Measurements from ENCODE around the gene NOX3.

The NOX3 gene

GRCh38 chr6:155408981-155409380, 46.7 kb downstream of the NOX3 start:
- no peak for TF ChIP-seq EZH2phosphoT487 (IDR thresholded peaks at IDR 0.05; ENCODE audit: low read length)
- no peak for TF ChIP-seq CTCF (IDR thresholded peaks at IDR 0.05; ENCODE audit: low read length)
- no peak for TF ChIP-seq EZH2 (optimal IDR thresholded peaks at IDR 0.05; ENCODE audit: low read depth, low read length)
- Histone ChIP-seq H3K36me3 (replicated peaks; ENCODE audit: insufficient read depth, low read length) (no peaks in the 10 kb centered on the region), H3K9me3 (replicated peaks; ENCODE audit: insufficient read depth, low read length) (no peaks in the 10 kb centered on the region), H3K4me1 (ENCODE audit: low read length) (no peaks in the 10 kb centered on the region), H3K4me2 (ENCODE audit: low read depth, low read length) (no peak overlapping the region), H3K9ac (ENCODE audit: low read length) (no peak overlapping the region), H3F3A (ENCODE audit: insufficient read depth, low read length) (no peaks in the 10 kb centered on the region), H4K20me1 (ENCODE audit: insufficient read depth, low read length) (no peaks in the 10 kb centered on the region), H3K9me2 (replicated peaks; ENCODE audit: insufficient read depth, low read length) (no peaks in the 10 kb centered on the region), H3K27me3 (replicated peaks; ENCODE audit: insufficient read depth, low read length) (no peaks in the 10 kb centered on the region), H3K4me3 (ENCODE audit: low read length) (no peak overlapping the region), H3K27ac (ENCODE audit: low read length) (no peak overlapping the region), H2AFZ (ENCODE audit: low read length) (no peak overlapping the region), H3K79me2 (ENCODE audit: low read length) (no peaks in the 10 kb centered on the region)
- DNase-seq = no peak

GRCh38 chr6:155408231-155408630, 47.4 kb downstream of the NOX3 start:
- no peak for TF ChIP-seq CTCF (IDR thresholded peaks at IDR 0.05; ENCODE audit: low read length)
- Histone ChIP-seq H3K79me2 (ENCODE audit: low read length) (no peaks in the 10 kb centered on the region), H3K4me3 (ENCODE audit: low read length) (no peak overlapping the region), H4K20me1 (ENCODE audit: insufficient read depth, low read length) (no peaks in the 10 kb centered on the region), H3K27ac (ENCODE audit: low read length) (no peak overlapping the region), H2AFZ (ENCODE audit: low read length) (no peak overlapping the region), H3K9me3 (replicated peaks; ENCODE audit: insufficient read depth, low read length) (no peaks in the 10 kb centered on the region), H3K4me1 (ENCODE audit: low read length) (no peaks in the 10 kb centered on the region), H3K27me3 (replicated peaks; ENCODE audit: insufficient read depth, low read length) (no peaks in the 10 kb centered on the region), H3K4me2 (ENCODE audit: low read depth, low read length) (no peak overlapping the region), H3F3A (ENCODE audit: insufficient read depth, low read length) (no peaks in the 10 kb centered on the region), H3K9me2 (replicated peaks; ENCODE audit: insufficient read depth, low read length) (no peaks in the 10 kb centered on the region), H3K9ac (ENCODE audit: low read length) (no peak overlapping the region), H3K36me3 (replicated peaks; ENCODE audit: insufficient read depth, low read length) (no peaks in the 10 kb centered on the region)
- no peak for DNase-seq

DNA sequence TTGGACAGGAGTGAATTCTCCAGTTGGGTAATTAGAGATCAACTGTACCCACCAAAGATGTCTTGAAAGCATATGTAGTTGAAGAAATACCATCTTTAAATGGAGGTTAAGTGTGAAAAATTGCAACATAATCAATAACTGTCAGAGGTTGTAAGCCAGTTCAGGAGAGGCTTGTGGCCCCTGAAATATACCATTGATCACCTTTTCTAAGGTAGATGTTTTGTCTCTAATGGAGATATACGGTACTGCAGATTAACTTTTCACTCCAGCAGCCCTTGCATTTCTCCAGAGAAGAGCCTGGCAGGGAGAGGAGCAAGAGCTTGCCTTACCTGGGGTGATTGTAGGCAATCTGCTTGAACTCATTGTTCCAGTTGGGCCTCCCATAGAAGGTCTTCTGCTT, 48.8 kb downstream of the NOX3 start:
- Histone ChIP-seq H3K9me3 (replicated peaks; ENCODE audit: insufficient read depth, low read length) (no peaks in the 10 kb centered on the region), H4K20me1 (ENCODE audit: insufficient read depth, low read length) (no peaks in the 10 kb centered on the region), H3K36me3 (replicated peaks; ENCODE audit: insufficient read depth, low read length) (no peaks in the 10 kb centered on the region), H3K9ac (ENCODE audit: low read length) (no peak overlapping the region), H3K79me2 (ENCODE audit: low read length) (no peaks in the 10 kb centered on the region), H3K4me3 (ENCODE audit: low read length) (no peak overlapping the region), H3F3A (ENCODE audit: insufficient read depth, low read length) (no peaks in the 10 kb centered on the region), H3K27ac (ENCODE audit: low read length) (no peak overlapping the region), H3K4me1 (ENCODE audit: low read length) (no peaks in the 10 kb centered on the region), H3K9me2 (replicated peaks; ENCODE audit: insufficient read depth, low read length) (no peaks in the 10 kb centered on the region), H2AFZ (ENCODE audit: low read length) (no peak overlapping the region), H3K4me2 (ENCODE audit: low read depth, low read length) (no peak overlapping the region), H3K27me3 (replicated peaks; ENCODE audit: insufficient read depth, low read length) (no peaks in the 10 kb centered on the region)
- DNase-seq = no peak
- no peak for TF ChIP-seq EZH2phosphoT487 (IDR thresholded peaks at IDR 0.05; ENCODE audit: low read length)
- TF ChIP-seq EZH2 (optimal IDR thresholded peaks at IDR 0.05; ENCODE audit: low read depth, low read length) = no peak
- TF ChIP-seq CTCF (IDR thresholded peaks at IDR 0.05; ENCODE audit: low read length) = no peak

- H2AFZ ChIP-seq (ENCODE audit: low read length) = no peak overlapping the region
- H3K27me3 ChIP-seq (replicated peaks; ENCODE audit: insufficient read depth, low read length) = no peaks in the 10 kb centered on the region
- no peaks in the 10 kb centered on the region for H3K9me3 ChIP-seq (replicated peaks; ENCODE audit: insufficient read depth, low read length)
- no peak overlapping the region for H3K9ac ChIP-seq (ENCODE audit: low read length)
- no peak for DNase-seq
- no peak overlapping the region for H3K27ac ChIP-seq (ENCODE audit: low read length)
- H3K36me3 ChIP-seq (replicated peaks; ENCODE audit: insufficient read depth, low read length) = no peaks in the 10 kb centered on the region
- H3K4me1 ChIP-seq (ENCODE audit: low read length) = no peaks in the 10 kb centered on the region
- no peaks in the 10 kb centered on the region for H3F3A ChIP-seq (ENCODE audit: insufficient read depth, low read length)
- no peak for TF ChIP-seq EZH2 (optimal IDR thresholded peaks at IDR 0.05; ENCODE audit: low read depth, low read length)
- no peak for TF ChIP-seq CTCF (IDR thresholded peaks at IDR 0.05; ENCODE audit: low read length)
- TF ChIP-seq EZH2phosphoT487 (IDR thresholded peaks at IDR 0.05; ENCODE audit: low read length) = no peak
- no peaks in the 10 kb centered on the region for H3K9me2 ChIP-seq (replicated peaks; ENCODE audit: insufficient read depth, low read length)
- H3K4me3 ChIP-seq (ENCODE audit: low read length) = no peak overlapping the region
- no peak overlapping the region for H3K4me2 ChIP-seq (ENCODE audit: low read depth, low read length)
- H4K20me1 ChIP-seq (ENCODE audit: insufficient read depth, low read length) = no peaks in the 10 kb centered on the region
- no peaks in the 10 kb centered on the region for H3K79me2 ChIP-seq (ENCODE audit: low read length)
These were observed 50.7 kb downstream of the NOX3 start for GRCh38 chr6:155404937-155405336.

Measured in MM.1S (cell line).